ENCODE results near the gene TBC1D14.

The TBC1D14 gene

GRCh38 chr4:6956087-6956433 is 46.4 kb downstream of the TBC1D14 start:
- H3K9me3 ChIP-seq (ENCODE audit: control insufficient read depth, insufficient read depth, low read length), result no peaks in the 10 kb centered on the region
- peaks cover 18% of the 10 kb centered on the region; the same call in 1 of the 2 replicates for H3K4me1 ChIP-seq (ENCODE audit: control insufficient read depth, insufficient read depth, low read length)
- no peaks in the 10 kb centered on the region for H3K36me3 ChIP-seq (ENCODE audit: control insufficient read depth, insufficient read depth, low read length)
- no peak overlapping the region for H3K27ac ChIP-seq (ENCODE audit: low read depth, low read length)
- no peak overlapping the region for H3K9ac ChIP-seq (ENCODE audit: low read depth, low read length)
- H3K27me3 ChIP-seq (ENCODE audit: control insufficient read depth, insufficient read depth, low read length), result no peaks in the 10 kb centered on the region
- no peak overlapping the region for H3K4me3 ChIP-seq (ENCODE audit: low read depth, low read length)

- H3K9me3 ChIP-seq (ENCODE audit: control insufficient read depth, insufficient read depth, low read length), result no peaks in the 10 kb centered on the region
- no peak overlapping the region for H3K27ac ChIP-seq (ENCODE audit: low read depth, low read length)
- no peak overlapping the region for H3K9ac ChIP-seq (ENCODE audit: low read depth, low read length)
- peaks cover 23% of the 10 kb centered on the region for H3K4me1 ChIP-seq (ENCODE audit: control insufficient read depth, insufficient read depth, low read length)
- H3K36me3 ChIP-seq (ENCODE audit: control insufficient read depth, insufficient read depth, low read length), result no peaks in the 10 kb centered on the region
- no peaks in the 10 kb centered on the region for H3K27me3 ChIP-seq (ENCODE audit: control insufficient read depth, insufficient read depth, low read length)
- H3K4me3 ChIP-seq (ENCODE audit: low read depth, low read length), result no peak overlapping the region
Observed at GRCh38 chr4:6956434-6957147, 47.0 kb downstream of the TBC1D14 start.

DNA sequence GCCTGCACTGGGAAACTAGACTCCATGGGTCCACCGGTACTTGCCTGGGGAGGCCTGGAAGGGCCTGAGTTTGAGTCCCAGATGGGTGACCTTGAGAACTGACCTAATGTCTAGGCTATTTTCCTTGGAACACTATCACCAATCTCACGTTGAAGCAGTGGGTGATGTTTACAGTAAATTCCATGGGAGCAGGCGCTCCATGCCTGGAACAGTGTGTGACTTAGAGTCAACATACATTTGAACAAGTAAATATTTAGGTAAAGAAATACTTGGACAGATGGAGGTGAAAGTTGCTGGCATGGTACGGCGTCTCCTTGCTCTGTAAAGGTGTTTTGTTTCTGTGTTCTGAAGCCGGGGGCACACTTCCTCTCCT is 47.5 kb downstream of the TBC1D14 start:
- no peaks in the 10 kb centered on the region for H3K27me3 ChIP-seq (ENCODE audit: control insufficient read depth, insufficient read depth, low read length)
- no peak overlapping the region for H3K27ac ChIP-seq (ENCODE audit: low read depth, low read length)
- no peak overlapping the region for H3K4me3 ChIP-seq (ENCODE audit: low read depth, low read length)
- H3K9ac ChIP-seq (ENCODE audit: low read depth, low read length), result no peak overlapping the region
- H3K36me3 ChIP-seq (ENCODE audit: control insufficient read depth, insufficient read depth, low read length), result no peaks in the 10 kb centered on the region
- H3K9me3 ChIP-seq (ENCODE audit: control insufficient read depth, insufficient read depth, low read length), result no peaks in the 10 kb centered on the region
- H3K4me1 ChIP-seq (ENCODE audit: control insufficient read depth, insufficient read depth, low read length), result peaks cover 28% of the 10 kb centered on the region

DNA sequence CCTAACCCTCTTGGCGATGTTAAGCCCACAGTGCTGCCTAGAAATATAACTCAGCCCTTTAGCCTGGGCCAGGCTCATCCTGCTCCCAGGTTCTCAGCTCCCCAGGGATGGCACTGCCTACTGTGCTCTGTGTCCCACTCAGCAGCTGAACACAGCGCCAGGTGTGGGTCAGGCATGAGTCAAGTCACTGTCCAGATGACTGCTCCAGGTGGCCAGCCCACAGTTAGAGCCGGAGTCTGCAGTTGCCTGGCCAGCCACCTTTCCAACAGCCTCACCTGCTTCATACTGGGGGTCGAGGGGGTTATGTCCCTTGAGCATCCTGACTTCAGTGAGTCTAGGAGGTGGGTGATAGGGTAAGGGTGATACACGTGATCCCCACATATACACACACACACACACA is 48.4 kb downstream of the TBC1D14 start:
- no peak overlapping the region for H3K4me3 ChIP-seq (ENCODE audit: low read depth, low read length)
- no peak overlapping the region for H3K27ac ChIP-seq (ENCODE audit: low read depth, low read length)
- no peaks in the 10 kb centered on the region for H3K27me3 ChIP-seq (ENCODE audit: control insufficient read depth, insufficient read depth, low read length)
- no peaks in the 10 kb centered on the region for H3K9me3 ChIP-seq (ENCODE audit: control insufficient read depth, insufficient read depth, low read length)
- H3K4me1 ChIP-seq (ENCODE audit: control insufficient read depth, insufficient read depth, low read length), result peaks cover 37% of the 10 kb centered on the region
- no peaks in the 10 kb centered on the region for H3K36me3 ChIP-seq (ENCODE audit: control insufficient read depth, insufficient read depth, low read length)
- H3K9ac ChIP-seq (ENCODE audit: low read depth, low read length), result no peak overlapping the region

DNA sequence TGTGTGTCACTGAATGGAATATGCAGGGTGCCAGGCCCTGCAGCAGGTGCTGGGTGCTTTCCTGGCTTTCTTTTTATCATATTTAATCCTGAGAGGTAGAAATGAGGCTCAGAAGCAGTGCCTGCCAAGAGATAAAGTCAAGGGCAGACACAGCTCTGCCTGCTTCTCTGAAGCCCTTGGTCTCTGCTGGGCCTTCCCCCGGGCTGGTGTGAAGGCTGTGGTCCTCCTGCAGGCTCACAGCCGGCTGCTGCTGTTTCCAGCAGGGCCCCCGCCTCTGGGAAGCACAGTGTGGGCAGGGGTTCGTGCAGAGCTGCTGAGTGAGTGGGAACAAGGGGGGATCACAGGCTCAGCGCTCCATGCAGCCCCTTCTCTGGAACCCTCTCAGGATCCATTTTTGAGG is 49.6 kb downstream of the TBC1D14 start:
- H3K27me3 ChIP-seq (ENCODE audit: control insufficient read depth, insufficient read depth, low read length), result no peaks in the 10 kb centered on the region
- peaks cover 35% of the 10 kb centered on the region for H3K4me1 ChIP-seq (ENCODE audit: control insufficient read depth, insufficient read depth, low read length)
- no peak overlapping the region for H3K9ac ChIP-seq (ENCODE audit: low read depth, low read length)
- no peak overlapping the region for H3K4me3 ChIP-seq (ENCODE audit: low read depth, low read length)
- no peaks in the 10 kb centered on the region for H3K36me3 ChIP-seq (ENCODE audit: control insufficient read depth, insufficient read depth, low read length)
- H3K9me3 ChIP-seq (ENCODE audit: control insufficient read depth, insufficient read depth, low read length), result no peaks in the 10 kb centered on the region
- H3K27ac ChIP-seq (ENCODE audit: low read depth, low read length), result no peak overlapping the region

- H3K27ac ChIP-seq (ENCODE audit: low read depth, low read length), result no peak overlapping the region
- no peak overlapping the region for H3K4me3 ChIP-seq (ENCODE audit: low read depth, low read length)
- no peaks in the 10 kb centered on the region for H3K36me3 ChIP-seq (ENCODE audit: control insufficient read depth, insufficient read depth, low read length)
- H3K27me3 ChIP-seq (ENCODE audit: control insufficient read depth, insufficient read depth, low read length), result no peaks in the 10 kb centered on the region
- no peaks in the 10 kb centered on the region for H3K9me3 ChIP-seq (ENCODE audit: control insufficient read depth, insufficient read depth, low read length)
- H3K4me1 ChIP-seq (ENCODE audit: control insufficient read depth, insufficient read depth, low read length), result peaks cover 28% of the 10 kb centered on the region
- no peak overlapping the region for H3K9ac ChIP-seq (ENCODE audit: low read depth, low read length)
Observed at GRCh38 chr4:6960154-6960553, 50.5 kb downstream of the TBC1D14 start.

DNA sequence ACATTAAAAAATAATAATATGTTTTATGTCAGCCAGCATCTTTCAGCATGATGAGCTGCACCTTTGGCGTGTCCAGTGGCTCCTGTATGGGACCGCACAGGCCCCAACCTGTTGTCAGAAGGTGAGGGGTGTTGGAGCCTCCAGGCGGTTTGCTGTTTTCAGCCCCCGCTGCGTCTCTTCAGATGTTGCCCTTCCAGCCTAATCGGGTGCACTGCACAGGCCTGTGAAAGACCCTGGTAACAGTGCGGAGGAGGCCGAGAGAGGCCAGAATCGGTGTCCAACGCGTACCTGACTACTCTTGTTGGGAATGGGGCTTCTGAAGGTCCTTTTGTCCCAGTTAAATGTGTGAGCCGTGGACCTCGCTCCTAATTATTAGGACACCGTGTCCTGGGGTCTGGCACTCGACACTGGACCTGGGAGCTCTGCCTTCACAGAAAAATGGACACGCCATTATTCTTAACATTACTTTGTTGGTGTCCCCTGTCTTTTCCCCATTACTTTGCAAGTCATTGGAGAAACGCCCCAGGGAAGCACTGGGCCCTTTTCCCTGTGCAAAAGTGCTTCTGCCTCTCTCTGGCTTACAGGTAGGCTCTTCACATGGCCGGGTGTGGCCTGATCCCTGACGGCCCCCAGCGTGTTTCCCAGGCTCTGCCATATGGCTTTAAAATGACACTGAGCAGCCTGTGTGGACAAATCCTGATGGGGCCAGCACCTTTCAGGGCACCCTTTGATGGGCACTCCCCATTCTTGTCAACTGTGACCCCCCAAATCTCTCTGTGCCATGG is 51.2 kb downstream of the TBC1D14 start:
- no peak overlapping the region for H3K9ac ChIP-seq (ENCODE audit: low read depth, low read length)
- H3K27me3 ChIP-seq (ENCODE audit: control insufficient read depth, insufficient read depth, low read length), result no peaks in the 10 kb centered on the region
- H3K4me1 ChIP-seq (ENCODE audit: control insufficient read depth, insufficient read depth, low read length), result peaks cover 24% of the 10 kb centered on the region
- H3K4me3 ChIP-seq (ENCODE audit: low read depth, low read length), result no peak overlapping the region
- no peaks in the 10 kb centered on the region for H3K9me3 ChIP-seq (ENCODE audit: control insufficient read depth, insufficient read depth, low read length)
- no peak overlapping the region for H3K27ac ChIP-seq (ENCODE audit: low read depth, low read length)
- no peaks in the 10 kb centered on the region for H3K36me3 ChIP-seq (ENCODE audit: control insufficient read depth, insufficient read depth, low read length)

DNA sequence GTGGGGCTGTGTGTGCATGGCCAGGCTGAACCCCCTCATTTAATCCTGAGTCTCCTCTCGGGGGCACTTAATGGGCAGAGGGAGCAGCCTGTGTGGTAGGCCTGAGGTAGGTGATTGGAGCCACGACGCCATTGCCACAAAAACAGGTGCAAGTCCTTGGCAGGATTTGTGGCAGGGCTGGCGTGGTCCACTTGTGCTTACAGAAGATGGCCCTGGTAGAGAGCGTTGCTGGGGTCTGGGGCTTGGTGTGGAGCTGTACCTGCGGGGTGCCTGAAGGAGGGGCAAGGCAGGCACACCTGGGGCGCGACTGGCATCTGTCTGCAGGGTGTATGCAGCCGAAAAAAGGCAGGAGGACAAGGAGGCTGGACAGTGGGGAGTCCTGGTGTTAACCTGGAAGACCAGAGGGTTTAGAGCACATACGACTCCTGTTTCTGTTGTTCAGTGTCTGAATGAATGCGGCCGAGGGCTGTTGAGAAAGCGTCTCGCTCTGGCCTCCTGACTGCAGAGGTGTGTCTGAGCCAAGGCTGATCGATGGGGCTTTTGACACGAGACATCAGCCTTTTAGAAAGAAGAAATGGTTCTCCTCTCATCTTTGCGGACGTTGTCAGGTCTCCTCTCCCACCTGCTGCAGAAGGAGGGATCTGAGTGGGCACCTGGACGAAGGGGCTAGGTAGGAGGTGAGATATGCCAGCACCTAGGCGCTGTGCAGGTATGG is 52.0 kb downstream of the TBC1D14 start:
- 0 out of 2 replicates have a peak overlapping the region, but pooled peaks have one; percentile 12 for H3K4me3 ChIP-seq (ENCODE audit: low read depth, low read length)
- peaks cover 24% of the 10 kb centered on the region for H3K4me1 ChIP-seq (ENCODE audit: control insufficient read depth, insufficient read depth, low read length)
- H3K36me3 ChIP-seq (ENCODE audit: control insufficient read depth, insufficient read depth, low read length), result no peaks in the 10 kb centered on the region
- H3K27me3 ChIP-seq (ENCODE audit: control insufficient read depth, insufficient read depth, low read length), result no peaks in the 10 kb centered on the region
- no peaks in the 10 kb centered on the region for H3K9me3 ChIP-seq (ENCODE audit: control insufficient read depth, insufficient read depth, low read length)
- peak overlapping the region; percentile 58 for H3K27ac ChIP-seq (ENCODE audit: low read depth, low read length)
- H3K9ac ChIP-seq (ENCODE audit: low read depth, low read length), result peak overlapping the region; percentile 23; the same call in 1 of the 2 replicates

DNA sequence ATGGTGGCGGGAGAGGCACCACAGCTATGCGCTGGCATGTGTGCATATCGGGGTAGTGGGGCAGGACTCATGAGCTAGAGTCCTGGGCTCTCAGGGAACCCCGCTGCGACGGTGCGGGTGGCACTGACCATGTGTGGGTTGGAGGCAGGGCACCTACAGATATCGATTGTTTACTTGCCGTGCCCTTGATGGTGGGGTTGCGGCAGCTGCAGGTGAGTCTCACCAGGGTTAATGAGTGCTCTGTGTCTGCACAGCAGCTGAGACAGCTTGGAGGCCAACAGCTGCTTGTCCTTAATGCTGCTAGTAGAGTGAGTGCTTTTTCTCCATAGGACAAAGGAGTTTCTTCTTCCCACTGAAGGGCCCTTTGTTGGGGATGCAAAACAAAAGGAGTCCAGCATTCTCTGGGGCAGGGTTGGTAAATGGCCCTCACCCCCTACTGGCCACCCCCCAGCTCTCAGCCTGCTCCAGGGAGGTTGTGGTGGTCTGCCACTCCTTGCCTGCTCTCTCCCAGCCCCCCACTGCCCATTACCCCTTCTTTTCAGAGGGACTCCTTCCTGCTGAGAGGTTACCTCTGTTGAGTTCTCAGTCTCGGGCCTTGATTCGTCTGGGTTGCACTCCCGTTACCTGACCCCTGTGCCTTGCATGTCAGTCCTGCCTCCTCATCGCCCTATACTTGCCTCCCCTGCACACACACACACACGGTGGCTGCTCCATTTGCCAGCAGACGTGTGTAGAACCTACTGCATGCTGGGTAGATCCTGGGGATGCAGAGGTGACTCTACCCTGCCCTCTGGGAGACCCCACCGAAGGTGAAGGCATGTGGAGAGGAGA is 52.8 kb downstream of the TBC1D14 start:
- peaks cover 24% of the 10 kb centered on the region for H3K4me1 ChIP-seq (ENCODE audit: control insufficient read depth, insufficient read depth, low read length)
- no peaks in the 10 kb centered on the region for H3K9me3 ChIP-seq (ENCODE audit: control insufficient read depth, insufficient read depth, low read length)
- no peaks in the 10 kb centered on the region for H3K27me3 ChIP-seq (ENCODE audit: control insufficient read depth, insufficient read depth, low read length)
- H3K4me3 ChIP-seq (ENCODE audit: low read depth, low read length), result 0 out of 2 replicates have a peak overlapping the region, but pooled peaks have one; percentile 12
- no peaks in the 10 kb centered on the region for H3K36me3 ChIP-seq (ENCODE audit: control insufficient read depth, insufficient read depth, low read length)
- peak overlapping the region; percentile 58 for H3K27ac ChIP-seq (ENCODE audit: low read depth, low read length)
- peak overlapping the region; percentile 23; the same call in 1 of the 2 replicates for H3K9ac ChIP-seq (ENCODE audit: low read depth, low read length)

DNA sequence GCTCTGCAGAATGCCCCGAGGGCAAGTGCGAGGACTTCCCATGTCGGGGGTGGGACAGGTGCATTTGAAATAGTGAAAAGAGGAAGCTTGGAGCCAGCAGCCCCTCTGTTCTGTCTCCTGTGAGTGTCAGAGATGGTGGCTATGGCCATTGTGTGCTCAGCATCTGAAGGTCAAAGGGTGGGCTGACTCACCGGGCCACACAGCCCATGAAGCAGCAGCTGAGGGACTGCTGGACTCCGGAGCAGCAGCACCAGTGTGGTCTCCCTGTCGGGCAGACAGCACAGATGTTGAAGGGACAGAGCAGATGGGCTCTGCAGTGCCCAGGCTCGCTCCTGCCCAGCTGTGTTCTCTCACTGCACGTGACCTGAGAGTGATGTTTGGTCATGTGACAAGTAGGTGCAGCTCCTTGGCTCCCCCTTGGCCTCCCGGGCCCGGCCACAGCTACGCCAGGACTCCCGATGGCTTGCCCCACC is 53.5 kb downstream of the TBC1D14 start:
- Histone ChIP-seq H3K36me3 (ENCODE audit: control insufficient read depth, insufficient read depth, low read length) (0 out of 2 replicates have a peak, but pooled peaks cover 3% of the 10 kb centered on the region), H3K4me1 (ENCODE audit: control insufficient read depth, insufficient read depth, low read length) (peaks cover 24% of the 10 kb centered on the region), H3K9me3 (ENCODE audit: control insufficient read depth, insufficient read depth, low read length) (no peaks in the 10 kb centered on the region), H3K4me3 (ENCODE audit: low read depth, low read length) (no peak overlapping the region), H3K9ac (ENCODE audit: low read depth, low read length) (no peak overlapping the region), H3K27ac (ENCODE audit: low read depth, low read length) (peak overlapping the region; percentile 58), H3K27me3 (ENCODE audit: control insufficient read depth, insufficient read depth, low read length) (no peaks in the 10 kb centered on the region)

All from HUES48 (cell line).